Measurements from ENCODE around the gene IFT25.
A peak's percentile ranks its signal among the peaks of the same experiment; 100 is the strongest.
"Not testable (repeated sequence)": the region's sequence is repeated elsewhere in the genome, so short reads cannot be mapped to it uniquely, and the experiment has no call there.

IFT25 gene

DNA sequence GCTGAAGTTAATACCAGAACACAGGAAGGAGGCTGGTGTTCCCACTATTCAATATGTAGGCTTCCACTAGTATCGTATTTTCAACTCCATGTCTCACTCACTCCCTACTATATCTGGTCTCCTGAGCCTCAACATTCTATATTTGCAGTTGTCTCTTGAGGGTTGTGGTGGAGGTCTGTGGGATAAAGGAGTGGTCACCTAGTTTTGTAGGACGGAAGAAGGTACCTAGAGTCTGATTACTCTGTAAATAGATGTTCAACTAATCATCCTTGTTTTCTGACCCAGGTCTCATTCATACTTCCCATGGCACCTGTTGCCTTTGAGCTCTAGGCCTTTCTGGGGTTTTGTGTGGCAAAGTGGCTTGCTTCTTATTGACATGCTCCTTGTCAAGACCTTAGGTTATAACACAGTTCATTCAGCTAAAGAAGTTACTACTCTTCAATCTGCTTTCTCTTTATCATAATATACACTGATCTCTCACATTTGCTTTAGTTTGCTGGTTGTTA is 18.1 kb downstream of the IFT25 start:
- no peak for DNase-seq

DNA sequence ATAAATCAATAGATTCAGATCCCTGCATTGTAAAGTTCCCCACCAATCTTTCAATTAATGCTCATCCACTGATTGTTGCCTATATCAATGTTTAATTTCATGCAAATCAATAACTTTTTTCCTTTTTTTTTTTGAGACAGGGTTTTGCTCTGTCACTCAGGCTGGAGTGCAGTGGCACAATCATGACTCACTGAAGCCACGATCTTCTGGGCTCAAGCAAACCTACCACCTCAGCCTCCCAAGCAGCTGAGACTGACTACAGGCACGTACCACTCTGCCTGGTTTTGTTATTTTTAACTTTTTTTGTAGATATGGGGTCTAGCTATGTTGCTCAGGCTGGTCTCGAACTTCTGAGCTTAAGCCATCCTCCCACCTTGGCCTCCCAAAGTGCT is 25.8 kb downstream of the IFT25 start:
- no peak for DNase-seq

DNA sequence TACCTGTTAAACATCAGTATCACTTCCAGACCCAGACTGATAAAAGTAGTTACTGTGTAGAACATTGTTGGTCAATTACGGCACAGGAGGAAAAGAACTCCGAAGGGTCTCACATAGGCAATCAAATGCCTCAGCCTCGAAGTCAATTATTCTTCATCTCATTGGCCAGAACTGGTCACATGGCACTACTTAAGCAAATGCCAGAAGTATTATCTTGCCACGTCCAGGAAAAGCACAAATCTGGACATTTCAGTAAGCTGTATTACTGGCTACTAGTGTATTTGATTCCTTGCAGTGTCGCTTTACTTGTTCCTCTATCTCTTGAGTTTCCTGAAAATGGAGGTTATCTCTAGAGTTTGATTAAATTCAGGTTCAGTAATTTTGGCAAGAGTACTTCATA is 27.2 kb downstream of the IFT25 start:
- no peak for DNase-seq

- no peak for DNase-seq
Measured at GRCh38 chr1:53913352-53914033, 32.0 kb downstream of the IFT25 start.

GRCh38 chr1:53911442-53911841 is 34.1 kb downstream of the IFT25 start:
- DNase-seq = no peak

DNA sequence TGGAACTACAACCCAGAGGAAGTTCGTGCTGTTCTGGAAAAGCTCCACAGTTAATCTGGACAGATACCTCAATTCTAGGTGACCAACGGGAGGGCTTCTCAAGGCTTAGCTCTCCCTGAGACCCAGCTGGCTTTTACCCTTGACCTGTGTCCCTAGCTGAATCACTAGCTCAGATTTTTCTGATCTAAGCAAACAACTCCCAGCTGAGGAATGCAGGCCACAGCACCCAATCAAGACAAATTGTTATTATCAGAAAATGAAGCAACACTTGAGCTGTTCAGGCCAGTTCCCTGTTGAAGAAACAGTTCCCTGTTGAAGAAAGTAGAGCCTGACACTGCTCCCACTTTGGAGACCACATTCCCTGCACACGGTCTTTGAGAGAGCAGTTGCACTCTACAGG is 35.6 kb downstream of the IFT25 start:
- DNase-seq = no peak

GRCh38 chr1:53906121-53906520 is 39.4 kb downstream of the IFT25 start:
- no peak for DNase-seq

GRCh38 chr1:53905509-53905908 is 40.0 kb downstream of the IFT25 start:
- DNase-seq = no peak

GRCh38 chr1:53902235-53903138 is 43.0 kb downstream of the IFT25 start:
- peak; percentile 2 for DNase-seq

DNA sequence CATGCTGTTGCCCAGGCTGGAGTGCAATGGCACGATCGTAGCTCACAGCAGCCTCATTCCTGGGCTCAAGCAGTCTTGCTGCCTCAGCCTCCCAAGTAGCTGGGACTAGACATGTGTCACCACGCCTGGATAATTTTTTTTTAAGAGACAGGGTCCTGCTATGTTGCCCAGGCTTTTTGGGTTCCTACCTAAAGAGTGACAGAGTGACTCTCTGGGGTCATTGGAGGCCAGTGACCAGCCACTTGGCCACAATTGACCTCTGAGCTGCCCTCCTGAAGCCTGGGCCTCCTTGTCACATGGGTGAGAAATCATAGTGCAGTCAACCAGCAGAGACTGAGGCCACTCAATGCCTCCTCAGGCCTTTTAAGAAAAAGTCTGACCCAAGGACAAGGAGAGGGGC is 45.8 kb downstream of the IFT25 start:
- no peak for DNase-seq

DNA sequence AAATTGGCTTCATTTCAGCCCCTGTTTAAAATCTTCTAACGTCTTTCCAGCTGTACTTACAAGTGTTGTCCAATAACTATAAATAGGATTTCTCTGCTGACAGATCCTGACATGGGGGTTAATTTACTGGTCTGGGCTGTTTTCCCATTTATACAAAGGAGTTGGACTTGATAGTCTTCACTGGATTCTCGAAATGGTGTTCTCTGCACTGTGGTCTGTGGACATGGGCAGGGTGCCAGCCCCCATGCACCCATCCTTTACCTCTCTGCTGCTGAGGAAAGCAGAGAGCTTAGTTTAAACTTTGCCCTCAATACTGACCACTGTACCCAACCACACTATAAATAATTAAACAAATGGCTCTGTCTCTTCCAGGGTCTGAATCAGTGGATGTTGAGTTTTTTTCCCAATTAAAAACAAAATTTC is 46.3 kb downstream of the IFT25 start:
- peak; percentile 34 for DNase-seq

DNA sequence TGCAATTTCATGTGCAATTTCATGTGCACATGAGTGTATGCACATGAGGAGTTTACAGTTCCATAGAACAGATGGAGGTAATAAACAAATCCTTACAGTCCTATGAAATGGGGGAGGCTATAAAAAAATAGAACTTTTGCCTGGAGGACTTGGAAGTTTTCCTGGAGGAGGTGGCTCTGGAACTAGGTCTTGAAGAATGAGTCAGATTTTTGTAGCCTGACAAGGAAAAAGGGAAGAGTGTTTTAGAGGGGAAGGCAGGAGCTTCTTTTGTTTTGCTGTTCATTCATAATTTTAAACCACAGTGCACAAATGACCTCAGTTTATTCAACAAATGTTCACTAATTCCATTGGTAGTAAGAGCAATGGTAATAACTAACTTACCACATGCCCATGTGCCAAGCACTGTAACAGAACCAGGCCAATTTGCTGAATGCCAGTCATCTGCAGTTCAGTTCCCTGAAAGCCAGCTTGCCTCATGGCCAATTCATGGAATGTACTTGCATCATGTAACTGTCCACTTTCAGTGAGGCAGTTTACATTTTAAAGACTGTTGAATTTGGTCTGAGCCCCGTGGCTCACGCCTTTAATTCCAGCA is 48.8 kb downstream of the IFT25 start:
- DNase-seq = no peak

DNA sequence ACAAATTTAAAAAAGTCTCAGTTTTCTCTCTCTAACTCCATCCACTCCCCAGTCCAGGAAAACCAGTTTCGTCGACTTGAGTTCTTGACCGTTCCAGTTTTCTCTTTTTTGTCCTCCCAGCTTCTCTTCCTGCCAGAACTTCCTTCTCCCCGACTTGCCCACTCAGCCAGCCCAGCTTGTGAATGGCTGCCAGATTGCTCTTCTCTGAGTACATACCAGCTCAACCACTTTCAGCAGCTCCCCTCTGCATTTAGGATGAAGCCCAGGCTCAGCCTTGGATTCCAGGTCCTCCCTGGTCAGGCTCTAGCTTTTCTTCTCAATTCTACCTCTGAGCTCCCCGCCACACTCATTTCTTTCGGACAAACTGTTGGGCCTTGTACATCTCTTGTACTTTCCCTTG is 50.1 kb downstream of the IFT25 start:
- DNase-seq = no peak

- DNase-seq = no peak
Measured at GRCh38 chr1:53894644-53895043, 50.9 kb downstream of the IFT25 start.

GRCh38 chr1:53893999-53894636 is 51.4 kb downstream of the IFT25 start, which contains the start of gene DIO1:
TSS of gene DIO1 (plus strand) at chr1:53894187. CDS start at chr1:53894211, 24 bp downstream.
- DNase-seq = peak; percentile 3

DNA sequence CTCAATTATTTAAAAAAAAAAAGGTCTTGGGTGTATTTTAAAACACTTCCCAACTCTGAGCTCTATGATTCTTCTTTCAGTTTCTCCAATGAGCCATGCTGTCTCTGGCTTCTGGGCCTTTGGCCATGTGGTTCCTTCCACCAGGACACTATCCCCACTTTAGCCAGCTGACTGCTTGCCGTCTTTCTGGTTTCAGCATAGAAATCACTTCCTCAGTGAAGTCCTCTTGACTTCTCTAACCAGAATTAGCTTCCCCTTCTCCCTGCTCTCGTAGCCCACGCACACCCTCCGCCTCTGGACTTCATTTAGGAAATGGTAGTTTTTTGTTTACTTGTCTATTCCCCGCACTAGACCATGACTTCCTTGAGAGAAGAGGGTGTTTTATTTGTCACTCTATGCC is 52.6 kb downstream of the IFT25 start:
- DNase-seq = no peak

DNA sequence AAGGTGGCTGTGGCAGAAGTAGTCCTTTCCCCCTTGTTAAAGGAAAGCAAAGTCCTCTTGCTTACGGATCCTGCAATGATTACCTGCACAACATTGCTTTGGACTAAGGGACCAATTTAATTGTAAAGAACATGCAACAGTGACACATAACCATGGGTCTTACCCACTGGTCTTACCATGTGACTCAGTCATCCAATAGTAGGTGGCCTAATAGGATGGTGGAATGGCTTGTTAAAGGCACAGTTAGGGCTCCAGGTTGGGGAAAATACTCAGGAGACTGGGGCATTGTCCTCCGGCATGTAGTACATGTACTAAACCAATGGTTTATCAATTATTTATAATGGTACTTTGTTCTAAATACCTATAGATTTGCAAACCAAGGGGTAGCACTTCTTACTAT is 53.8 kb downstream of the IFT25 start:
- no peak for DNase-seq

DNA sequence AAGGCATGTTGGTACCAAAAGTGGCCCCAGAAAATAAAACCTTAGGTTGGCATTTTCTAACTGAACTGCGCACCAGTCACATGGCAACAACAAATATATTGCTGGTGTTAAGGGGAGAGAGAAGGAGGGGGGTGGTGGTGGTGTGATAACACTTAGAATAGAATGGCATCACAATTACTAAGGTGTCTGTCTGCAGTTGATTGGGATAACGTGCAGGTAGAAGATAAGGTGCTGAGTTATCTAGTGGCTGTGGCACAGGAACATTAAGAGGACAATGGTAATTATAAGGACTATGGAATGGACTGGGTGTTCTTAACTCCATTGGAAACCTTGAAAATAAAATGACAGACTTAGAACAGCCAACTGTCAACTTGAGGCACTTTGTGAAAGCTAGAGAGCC is 54.5 kb downstream of the IFT25 start:
- DNase-seq = no peak

DNA sequence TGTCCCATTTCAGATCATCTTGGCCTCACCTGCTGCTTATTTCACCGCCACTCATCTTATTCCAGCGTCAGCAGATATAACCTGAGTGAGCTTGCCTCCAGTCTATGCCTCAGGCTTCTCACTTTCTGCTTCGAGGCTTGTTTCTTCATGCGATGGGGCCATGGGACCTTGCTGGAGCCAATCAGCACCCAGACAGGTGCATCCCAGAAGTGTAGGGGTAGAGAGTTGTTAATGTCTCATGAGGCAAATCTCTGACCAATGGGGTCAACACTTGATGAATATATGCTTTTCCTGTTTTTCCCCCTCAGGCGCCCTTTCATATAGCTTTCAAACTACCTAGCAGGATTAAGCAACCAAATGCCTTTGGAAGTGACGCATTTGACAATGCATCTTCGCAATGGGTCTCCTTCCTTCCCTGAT is 55.0 kb downstream of the IFT25 start:
- DNase-seq = no peak

- peak; percentile 91 for DNase-seq
Measured at GRCh38 chr1:53889304-53890298, 55.9 kb downstream of the IFT25 start, which contains the start of gene YIPF1. TSS of gene YIPF1 (minus strand) at chr1:53889797. CDS start at chr1:53888937, 860 bp downstream.

DNA sequence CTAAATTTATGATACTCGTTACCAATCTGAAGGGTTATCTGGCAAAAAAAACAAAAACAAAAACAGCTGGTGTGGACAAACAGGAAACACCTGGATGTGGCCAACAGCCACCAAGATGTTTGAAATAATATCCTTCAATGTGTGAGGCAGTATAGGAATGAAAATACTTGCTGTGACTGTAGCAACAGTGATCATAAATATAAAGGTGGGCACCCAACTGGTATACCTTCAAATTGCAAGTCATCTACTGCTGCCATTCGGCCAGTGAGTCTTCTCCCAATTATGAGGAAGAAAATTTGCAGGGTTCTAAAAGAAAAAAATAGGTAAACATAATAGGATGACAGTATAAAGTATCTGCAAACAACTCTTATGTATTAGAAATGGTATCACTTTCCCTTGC is 56.8 kb downstream of the IFT25 start:
- no peak for DNase-seq

DNA sequence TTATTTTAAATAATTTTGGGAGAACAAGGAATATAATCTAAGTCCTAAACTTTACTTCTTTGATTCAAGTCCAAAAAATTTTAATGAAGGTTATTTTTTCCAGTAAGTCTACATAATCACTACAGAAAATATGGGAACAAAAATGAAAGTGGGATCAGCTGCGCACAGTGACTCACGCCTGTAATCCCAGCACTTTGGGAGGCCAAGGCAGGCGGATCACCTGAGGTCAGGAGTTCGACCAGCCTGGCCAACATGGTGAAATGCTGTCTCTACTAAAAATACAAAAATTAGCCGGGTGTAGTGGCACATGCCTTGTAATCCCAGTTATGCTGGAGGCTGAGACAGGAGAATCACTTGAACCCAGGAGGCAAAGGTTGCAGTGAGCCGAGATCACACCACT is 61.9 kb downstream of the IFT25 start:
- DNase-seq = not testable (repeated sequence)
